HTR-8/SVneo (cell line): ENCODE measurements around the gene PDE4D.
"Not testable (repeated sequence)": the region's sequence is repeated elsewhere in the genome, so short reads cannot be mapped to it uniquely, and the experiment has no call there.

Experiments
- DNase-seq: peaks from one replicate; pipeline ENCODE4 v3.0.0; 2011; ENCODE audit warnings: low spot score, mixed read lengths; ENCODE audit not compliant: insufficient read length
- FAIRE-seq: peaks from 2 replicates; lab custom pipeline; 2011; peaks lifted over from hg19 to GRCh38; lab: Jason Lieb, UNC

Gene PDE4D

DNA sequence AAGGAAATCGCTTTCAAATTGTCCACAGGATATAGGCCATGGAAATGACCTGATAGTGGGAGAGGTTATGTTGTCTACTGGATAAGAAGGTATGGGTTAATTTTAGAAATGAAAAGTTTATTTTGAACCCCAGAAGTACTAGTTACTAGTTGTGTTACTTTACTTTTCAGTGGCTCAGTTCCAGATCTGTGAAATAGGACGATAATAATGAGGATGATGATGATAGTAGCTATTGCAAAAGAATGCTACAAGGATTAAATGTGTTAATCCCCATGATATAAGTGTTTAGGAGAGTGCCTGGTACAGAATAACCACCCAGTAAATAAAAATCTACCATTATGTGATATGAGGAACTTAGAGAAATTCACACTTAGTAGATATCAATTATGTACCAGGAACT, 120.8 kb downstream of the PDE4D start:
- DNase-seq (no peak), FAIRE-seq (no peak)

DNA sequence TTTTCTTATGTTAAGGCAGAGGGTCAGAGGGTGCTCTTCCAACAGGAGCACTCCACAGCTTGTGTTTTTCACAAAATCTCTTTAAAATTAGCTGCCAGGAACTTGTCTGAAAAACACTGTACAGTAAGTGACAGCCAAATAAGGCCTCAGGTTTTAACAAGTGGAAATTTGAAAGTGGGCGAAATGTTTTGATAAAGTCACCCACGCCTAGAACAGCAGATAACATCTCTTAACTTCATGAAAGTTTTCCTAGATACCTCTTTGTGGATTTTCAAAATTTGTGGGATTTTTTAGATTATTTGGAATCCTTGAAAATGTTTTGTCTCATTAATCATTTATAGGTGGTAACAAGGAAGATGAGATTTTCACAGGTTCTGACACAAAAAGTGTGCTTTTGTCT, 121.3 kb downstream of the PDE4D start:
- no peak for DNase-seq
- no peak for FAIRE-seq

DNA sequence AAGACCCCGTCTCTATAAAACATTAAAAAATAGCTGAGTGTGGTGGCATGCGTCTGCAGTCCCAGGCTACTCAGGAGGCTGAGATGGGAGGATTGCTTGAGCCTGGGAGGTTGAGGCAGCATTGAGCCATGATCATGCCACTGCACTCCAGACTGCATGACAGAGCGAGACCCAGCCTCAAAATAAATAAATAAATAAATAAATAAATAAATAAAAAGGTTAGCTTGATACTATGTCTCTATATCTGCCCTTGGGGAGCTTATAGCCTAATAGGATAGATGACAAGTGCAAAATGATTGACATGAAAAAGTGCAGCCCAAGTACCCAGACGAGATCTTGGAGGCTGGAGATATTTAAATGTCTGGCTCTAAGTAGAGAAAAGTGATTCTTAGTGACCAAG, 122.6 kb downstream of the PDE4D start:
- no peak for FAIRE-seq

DNA sequence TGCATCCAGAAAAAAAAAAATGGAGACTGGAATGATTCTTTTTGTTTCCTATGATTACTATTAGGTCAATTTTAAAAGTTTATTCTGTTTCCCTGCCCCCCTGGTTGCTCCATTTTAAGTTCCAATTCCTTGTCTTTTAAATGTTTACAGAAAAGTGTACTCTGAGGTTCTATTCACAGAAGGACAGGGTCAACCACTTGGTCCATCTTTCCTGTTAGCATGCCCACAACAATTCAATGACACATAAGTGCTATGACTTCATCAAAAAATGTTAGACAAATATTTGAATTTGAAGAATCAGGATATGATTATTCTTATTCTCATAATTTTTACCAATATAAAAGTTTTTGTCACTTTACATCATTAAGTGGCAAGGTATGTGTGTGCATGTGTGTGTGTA, 123.7 kb downstream of the PDE4D start:
- FAIRE-seq (no peak), DNase-seq (no peak)

More for the DNA sequence above, 122.6 kb downstream of the PDE4D start:
- no peak for DNase-seq

DNA sequence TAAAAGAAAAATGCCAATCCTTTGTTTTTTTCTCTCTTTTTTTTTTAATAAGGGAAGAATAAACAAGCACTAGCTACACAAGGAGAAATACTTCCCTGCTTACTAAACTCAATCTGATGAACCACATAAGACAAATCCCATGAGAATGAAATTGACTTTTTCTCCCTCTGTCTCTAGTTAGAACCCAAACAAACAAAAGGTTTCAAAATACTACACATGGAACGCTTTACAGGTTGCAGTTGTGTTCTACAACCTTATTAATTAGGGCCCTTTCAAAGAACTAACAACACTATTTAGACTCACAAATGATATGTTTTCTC, 124.5 kb downstream of the PDE4D start:
- DNase-seq (no peak), FAIRE-seq (no peak)

DNA sequence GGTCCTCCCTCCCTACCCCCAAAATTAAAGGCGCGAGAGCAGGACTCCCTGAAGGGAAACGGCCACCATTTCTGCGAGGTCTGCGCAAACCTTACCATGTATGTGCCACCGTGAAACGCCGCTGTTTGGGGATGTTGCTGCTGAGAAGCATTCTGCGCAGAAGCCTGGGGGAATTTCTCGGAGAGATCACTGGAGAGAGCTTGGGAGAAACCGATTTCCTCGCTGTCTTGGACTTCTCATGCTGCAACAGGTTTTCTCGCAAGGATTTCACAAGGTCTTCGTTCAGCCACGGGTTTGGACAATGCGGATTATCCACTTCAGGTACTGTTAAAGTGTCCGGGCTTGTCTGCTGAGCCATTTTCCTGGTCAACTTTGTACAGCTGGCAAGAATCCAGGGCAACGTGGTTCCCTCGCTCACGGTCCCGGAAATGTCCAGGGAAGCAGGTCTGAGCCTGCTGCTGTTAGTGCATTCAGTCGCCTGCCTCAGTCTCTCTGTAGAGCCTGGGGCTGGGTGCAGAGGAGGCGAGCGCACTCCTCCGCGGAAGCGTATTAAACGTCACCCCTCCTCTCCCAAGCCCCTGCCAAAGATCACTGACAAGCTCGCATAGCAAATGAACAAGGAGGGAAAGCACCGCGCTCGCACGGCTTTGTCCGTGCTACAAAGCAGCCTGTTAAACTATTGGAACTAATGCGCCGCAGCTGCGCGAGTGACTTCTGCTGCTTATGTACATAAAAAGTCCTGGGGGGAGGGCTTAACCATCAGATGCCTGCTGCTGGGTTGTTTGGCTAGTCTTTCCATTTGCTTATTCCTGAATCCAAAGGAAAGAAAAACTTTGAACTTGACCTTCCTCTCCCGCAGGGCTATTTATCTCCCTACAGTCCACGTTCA, 125.1 kb downstream of the PDE4D start:
- peak; percentile 19 for DNase-seq
- peak; percentile 80 for FAIRE-seq

DNA sequence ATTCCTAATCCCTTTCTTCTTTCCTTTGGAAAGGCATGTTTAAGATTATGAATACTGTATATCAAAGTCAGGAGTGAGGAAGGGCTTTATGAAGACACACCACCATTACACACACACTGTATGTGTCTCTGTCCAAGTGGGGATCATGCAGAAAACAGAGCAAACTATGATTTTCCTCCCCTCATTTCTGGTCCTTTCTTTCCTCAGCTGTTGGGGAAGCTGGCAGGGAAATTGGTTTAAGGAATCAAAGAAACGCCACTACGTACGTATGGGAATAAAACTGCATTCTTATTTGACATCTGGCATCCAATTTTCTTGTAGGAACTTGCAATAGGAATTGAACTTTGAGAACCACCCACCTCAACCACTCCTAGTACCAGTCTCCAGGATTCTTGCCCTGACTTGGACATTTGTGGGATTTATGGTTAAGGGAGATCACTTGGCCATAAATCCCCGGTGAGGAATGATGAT, 125.8 kb downstream of the PDE4D start:
- DNase-seq (no peak), FAIRE-seq (no peak)

DNA sequence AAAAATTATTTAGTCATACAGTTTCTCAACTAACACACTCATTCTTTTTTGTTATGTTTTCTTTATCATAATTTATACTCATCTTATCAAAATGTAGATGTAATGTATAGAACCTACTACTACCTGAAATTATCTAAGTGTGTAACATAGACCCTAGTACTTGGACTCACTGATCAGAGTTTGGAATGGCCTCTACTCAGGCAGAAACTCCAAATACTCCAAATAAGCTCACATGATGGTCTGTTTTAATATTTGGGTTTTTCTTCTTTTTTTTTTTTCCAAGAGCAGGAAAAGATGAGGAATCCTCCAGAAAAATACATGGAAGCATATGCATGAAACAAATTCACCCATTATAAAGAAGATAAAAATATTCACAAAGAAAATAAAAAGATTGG, 126.3 kb downstream of the PDE4D start:
- FAIRE-seq (no peak), DNase-seq (no peak)

DNA sequence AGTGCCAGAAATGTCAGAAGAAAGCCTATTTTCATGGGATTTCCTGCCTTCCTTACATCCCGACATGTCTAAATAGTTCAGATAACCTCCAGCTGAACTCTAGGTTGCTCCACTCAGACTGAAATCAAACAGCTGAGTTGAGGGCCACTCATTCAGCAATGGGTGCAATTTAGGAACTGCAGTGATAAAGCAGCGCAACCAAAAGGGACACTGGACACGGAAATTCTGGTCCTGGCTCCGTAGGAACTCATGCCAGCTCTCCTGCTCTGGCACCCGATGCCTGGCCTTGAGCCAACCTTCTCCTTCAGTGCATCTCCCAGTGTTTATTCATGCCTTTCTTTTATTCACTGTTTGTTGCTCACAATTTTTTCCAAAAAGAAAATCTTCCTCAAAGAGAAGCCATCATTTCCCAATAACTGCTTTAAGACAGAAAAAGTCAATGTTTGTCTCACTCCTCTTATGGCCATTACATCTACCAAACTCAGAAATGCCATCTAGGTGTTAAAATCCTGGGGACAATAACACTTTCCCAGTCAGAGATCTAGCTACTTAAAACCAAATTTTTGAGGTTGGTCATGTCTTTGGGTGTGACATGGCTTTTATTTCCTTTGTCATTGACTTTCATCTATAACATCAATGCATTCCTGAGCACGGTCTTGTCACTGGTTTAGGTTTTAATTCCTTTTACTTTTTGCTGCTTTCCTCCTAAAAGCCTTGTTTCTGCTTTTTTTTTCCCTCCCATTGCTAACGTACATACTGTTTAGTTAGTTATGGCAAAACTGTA, 126.9 kb downstream of the PDE4D start:
- DNase-seq, result no peak
- no peak for FAIRE-seq

DNA sequence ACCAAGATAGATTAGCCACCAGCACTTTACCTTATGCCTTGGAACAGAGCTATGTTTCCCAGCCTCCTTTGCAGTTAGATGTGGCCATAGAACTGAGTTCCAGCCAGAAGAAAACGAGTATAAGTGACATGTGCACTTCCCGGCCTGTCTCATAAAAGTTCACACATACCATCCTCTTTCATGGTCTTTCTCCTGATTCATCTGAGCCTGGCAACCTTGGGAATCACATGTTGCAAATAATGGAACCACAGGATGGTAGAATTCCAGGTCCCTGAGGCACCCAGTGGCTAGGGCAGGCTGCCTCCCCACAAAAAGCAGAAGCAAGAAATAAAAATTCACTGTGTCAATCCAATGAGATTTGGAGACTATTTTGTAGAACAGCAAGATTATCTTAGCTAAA, 128.1 kb downstream of the PDE4D start:
- no peak for DNase-seq
- no peak for FAIRE-seq

DNA sequence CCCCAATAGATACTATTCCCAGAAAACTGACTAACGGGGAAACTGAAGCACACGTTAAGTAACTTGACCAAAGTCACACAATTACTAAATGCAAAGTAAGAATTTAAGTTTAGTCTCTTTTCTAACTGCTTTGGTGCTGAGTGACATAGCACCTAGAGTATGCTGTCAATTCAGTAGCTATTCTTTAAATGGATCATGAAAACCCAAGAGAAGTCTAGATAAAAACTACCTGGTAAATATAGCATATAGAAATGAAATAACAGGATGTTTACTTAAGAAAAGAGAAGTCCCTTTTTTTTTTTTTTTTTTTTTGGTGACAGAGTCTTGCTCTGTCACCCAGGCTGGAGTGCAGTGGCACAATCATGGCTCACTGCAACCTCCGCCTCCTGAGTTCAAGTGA, 129.2 kb downstream of the PDE4D start:
- DNase-seq, result no peak
- no peak for FAIRE-seq

DNA sequence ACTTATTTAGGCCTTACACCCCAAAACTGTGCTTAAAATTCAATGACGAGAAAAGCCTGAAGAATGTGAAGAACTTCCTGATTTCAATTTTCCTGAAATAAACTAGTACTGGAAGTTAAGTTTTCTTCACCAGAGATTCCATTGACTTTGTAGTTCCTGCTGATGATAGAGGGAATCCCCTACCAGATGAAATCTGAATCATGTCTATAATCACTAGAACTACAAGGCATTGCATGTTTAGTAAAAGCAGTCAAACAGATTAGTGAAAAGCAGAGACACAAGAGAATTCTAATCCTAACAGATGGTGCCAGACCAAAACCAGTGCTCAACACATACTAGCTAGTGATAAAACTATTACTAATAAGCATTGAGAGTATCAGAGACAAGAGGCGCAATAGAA, 130.0 kb downstream of the PDE4D start:
- no peak for DNase-seq
- FAIRE-seq, result no peak

DNA sequence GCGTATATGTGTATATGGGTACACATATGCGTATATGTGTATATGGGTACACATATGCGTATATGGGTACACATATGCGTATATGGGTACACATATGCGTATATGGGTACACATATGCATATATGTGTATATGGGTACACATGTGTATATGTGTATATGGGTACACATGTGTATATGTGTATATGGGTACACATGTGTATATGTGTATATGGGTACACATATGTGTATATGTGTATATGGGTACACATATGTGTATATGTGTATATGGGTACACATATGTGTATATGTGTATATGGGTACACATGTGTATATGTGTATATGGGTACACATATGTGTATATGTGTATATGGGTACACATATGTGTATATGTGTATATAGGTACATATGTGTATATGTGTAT, 131.3 kb downstream of the PDE4D start:
- FAIRE-seq, DNase-seq: not testable (repeated sequence)

DNA sequence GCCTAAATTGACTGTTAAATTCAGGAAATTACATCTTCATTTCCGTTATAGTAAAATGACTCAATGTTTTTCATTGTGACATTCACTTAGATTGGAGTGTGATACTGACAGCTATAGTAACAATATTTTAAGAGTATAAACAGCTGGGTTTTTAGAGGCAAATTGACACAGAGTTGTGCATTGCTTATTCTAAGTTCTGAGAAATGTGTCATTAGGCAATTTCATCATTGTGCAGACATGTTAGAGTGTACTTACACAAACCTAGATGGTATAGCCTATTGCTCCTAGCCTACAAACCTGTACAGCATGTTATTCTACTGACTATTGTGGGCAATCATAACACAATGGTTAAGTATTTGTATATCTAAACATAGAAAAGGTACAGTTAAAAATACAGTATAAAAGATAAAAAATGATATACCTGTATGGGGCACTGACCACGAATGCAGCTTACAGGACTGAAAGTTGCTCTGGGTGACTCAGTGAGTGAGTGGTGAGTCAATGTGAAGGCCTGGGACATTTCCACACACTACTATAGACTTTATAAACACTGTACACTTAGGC, 132.7 kb downstream of the PDE4D start:
- DNase-seq (no peak), FAIRE-seq (peak; percentile 13)

DNA sequence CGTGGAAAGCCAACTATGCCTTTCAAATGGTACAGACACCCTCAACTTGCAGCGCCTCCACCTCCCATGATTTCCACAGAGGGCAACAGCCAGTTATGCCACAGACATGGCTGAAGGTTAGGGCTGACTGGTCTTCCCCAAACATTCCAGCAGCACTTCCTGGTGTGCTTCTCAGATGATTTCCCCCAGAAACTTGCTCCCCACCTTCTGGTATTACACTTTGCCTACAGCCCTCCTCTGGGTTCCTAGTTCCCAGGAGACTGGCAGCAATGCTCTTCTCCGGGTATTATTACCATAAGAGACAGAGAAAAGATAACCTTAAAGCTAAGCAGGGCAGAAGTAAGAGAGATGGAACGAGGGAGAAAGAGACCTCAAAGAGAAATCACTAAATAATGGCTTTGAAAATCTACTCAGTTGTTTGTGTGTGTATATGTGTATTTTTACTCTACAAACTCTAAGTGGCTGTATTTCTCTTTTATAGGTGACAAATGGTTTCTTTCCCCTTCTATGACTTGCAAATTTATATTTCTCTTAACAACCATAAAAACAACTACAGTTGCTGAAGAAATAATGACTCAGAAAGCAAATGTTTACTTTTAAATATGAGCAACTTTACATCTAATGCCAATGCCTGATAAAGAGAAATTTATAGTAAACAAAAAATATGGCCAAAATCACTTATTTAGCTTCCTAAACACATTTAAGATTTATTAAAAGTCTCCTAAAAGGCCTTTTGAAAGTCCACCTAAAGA, 133.8 kb downstream of the PDE4D start:
- no peak for DNase-seq
- no peak for FAIRE-seq

DNA sequence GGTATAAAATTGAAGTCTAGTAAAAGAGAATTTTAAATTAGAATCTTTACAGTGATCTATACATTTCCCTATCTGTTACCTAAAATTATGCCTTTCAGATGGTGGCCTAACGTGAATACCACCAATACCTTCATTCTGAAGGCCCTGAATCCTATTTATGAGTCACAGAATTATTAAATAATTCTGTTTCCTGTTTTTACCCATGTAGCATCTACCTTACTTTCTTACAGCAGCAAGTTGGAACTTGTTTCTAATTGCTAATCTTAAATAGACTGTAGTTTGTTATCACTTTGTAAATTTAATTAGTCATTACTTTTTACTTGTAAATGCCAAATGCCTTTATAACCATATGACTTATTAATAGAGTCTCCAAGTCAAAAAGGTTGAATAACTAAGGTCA, 135.0 kb downstream of the PDE4D start:
- DNase-seq, result no peak
- FAIRE-seq, result no peak

DNA sequence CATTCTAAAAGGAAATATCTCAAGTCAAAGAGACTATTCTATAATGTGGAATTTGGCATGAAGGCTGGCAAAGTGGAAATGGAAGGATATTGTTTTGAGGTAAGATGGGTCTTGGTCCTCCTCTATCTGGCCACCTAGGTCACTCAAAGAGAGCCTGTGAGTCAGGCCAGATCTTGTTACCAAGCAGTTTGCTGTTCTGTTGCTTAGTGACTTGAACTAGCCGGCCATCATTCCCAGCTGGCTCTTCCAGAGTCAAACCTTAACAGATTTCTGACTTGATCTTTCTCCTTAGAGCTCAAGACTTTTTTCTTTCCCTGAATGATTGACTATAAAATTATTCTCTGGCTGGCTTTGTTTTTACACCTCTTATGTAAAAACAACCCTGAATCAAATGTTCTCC, 136.1 kb downstream of the PDE4D start:
- FAIRE-seq, result no peak

DNA sequence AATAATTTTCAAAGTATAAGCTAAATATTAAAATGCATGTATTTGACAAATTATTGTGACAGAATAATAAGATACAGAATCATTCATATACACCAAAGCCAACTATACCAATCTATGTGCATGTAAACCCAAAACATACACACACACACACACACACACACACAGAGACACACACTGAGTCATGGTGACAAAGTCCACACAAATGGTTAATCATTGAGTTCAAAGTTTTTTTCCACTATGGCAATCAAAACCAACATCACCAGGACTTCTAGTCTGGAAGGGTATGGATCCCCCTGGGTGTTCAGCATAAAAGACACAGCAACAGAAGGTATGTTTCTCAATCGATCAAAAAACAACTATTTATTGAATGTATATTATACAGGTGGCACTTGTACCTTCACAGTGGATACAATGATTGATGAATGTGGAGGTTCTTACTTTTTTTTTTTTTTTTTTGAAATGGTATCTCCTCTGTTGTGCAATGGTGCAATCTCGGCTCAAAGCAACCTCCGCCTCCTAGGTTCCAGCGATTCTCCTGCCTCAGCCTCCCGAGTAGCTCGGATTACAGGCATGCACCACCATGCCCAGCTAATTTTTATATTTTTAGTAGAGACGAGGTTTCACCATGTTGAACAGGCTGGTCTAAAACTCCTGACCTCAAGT, 137.0 kb downstream of the PDE4D start:
- no peak for FAIRE-seq

More for the DNA sequence above, 136.1 kb downstream of the PDE4D start:
- no peak for DNase-seq

DNA sequence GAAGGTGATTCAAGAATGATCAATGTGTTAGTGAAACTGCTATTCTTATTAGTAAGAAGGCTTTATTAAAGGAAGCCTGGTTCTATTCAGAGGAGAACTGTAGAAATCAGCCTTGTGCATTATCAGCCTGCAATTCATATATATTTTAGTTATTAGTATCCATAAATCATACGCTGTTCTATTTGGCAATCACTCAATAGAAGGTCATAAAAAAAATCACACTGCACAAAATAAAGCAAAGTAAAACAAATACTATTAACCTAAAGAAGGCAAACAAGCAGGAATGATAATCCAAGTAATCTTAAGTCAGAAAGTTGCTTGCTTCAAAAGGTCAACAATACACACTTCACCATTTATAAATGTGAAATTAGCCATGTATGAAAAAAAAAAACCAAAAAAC, 138.1 kb downstream of the PDE4D start:
- FAIRE-seq (no peak), DNase-seq (no peak)

More for the DNA sequence above, 137.0 kb downstream of the PDE4D start:
- DNase-seq, result no peak

DNA sequence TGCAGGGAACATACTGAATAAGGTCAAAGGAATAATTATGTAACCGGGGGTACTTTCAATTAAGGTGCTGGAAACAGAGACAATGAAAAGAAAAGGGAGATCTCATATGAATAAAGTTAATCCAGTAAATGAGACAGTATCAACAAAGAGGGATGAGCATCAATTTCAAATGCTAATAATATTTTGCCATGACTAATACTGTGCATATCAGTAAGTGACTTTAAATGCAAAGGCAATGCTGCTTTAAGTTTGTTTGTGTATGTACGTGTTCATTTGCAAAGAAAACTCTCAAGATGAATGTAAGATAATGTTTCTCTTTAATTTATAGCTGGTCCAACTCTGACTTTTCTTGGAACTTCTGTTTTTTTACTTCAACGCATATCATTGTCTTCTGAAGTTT, 139.9 kb downstream of the PDE4D start:
- FAIRE-seq, result no peak

More for the DNA sequence above, 139.9 kb downstream of the PDE4D start:
- no peak for DNase-seq
